ENCODE measurements around the gene ATP5ME. TPM values are rescaled to one million over a fixed set of nuclear protein-coding genes. Genes with fewer than 3 reads are reported as not detected.

Gene ATP5ME
- polyA plus RNA-seq, 3 donors = 163 to 397 (median 367) TPM

DNA sequence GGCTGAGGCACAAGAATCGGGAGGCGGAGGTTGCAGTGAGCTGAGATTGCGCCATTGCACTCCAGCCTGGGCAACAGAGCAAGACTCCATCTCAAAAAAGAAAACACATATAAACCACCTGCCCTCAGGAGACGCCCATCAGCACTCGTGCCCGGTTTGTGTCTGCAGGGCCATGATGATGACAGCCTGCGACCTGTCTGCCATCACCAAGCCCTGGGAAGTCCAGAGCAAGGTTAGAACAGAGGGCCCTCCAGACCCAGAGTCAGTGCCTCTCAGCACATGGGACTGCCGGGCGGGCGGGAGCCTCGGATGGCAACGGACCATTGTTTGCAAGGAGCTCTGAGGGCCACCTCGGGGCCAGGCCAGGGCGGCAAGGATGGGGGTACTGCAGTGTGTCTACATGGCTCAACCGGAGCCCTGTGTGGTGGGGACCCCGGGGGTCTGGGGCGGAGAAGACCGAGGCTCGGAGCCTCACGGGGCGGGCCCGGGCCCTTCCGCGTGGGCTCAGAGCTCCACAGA is 9.3 kb downstream of the ATP5ME start:
- no peaks in the 10 kb centered on the region for H3K9me3 ChIP-seq (replicated peaks in 1 of 2; ENCODE audit: control insufficient read depth in 1 of 2, insufficient read depth in 1 of 2, low read length in 2 of 2)
- Mint-ChIP-seq H3K4me3 (peak overlapping the region; percentile 85 to 91), H3K4me1 (peaks cover 10% of the 10 kb centered on the region), H3K36me3 (no peaks in the 10 kb centered on the region), H3K27me3 (ENCODE audit: low read depth in 3 of 3) (peaks cover 3 to 8% (median 4%) of the 10 kb centered on the region in 3 donors), H3K27ac (no peak overlapping the region), H3K9me3 (peaks cover 0 to 13% (median 2%) of the 10 kb centered on the region in 7 donors)
- intact Hi-C loops (cut with micrococcal nuclease) = no loop called here
- H2AFZ ChIP-seq (ENCODE audit: insufficient read depth, low read depth, low read length, poor library complexity, severe bottlenecking) = peak overlapping the region; percentile 88
- TF ChIP-seq, protein P1, sequence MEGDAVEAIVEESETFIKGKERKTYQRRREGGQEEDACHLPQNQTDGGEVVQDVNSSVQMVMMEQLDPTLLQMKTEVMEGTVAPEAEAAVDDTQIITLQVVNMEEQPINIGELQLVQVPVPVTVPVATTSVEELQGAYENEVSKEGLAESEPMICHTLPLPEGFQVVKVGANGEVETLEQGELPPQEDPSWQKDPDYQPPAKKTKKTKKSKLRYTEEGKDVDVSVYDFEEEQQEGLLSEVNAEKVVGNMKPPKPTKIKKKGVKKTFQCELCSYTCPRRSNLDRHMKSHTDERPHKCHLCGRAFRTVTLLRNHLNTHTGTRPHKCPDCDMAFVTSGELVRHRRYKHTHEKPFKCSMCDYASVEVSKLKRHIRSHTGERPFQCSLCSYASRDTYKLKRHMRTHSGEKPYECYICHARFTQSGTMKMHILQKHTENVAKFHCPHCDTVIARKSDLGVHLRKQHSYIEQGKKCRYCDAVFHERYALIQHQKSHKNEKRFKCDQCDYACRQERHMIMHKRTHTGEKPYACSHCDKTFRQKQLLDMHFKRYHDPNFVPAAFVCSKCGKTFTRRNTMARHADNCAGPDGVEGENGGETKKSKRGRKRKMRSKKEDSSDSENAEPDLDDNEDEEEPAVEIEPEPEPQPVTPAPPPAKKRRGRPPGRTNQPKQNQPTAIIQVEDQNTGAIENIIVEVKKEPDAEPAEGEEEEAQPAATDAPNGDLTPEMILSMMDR (IDR thresholded peaks at IDR 0.05) = no peak
- H3K4me2 ChIP-seq (replicated peaks; ENCODE audit: extremely low read depth, low read length, poor library complexity, severe bottlenecking) = no peak overlapping the region
- H3K4me1 ChIP-seq (ENCODE audit: control insufficient read depth in 1 of 2, insufficient read depth in 2 of 2, low read length in 2 of 2) = peaks cover 11 to 15% of the 10 kb centered on the region in 2 donors
- no peak overlapping the region for H3K27ac ChIP-seq (ENCODE audit: low read depth in 1 of 2, low read length in 2 of 2)
- H3K79me2 ChIP-seq (ENCODE audit: insufficient read depth, low read length) = no peaks in the 10 kb centered on the region
- no peak for DNase-seq
- H3K4me3 ChIP-seq (replicated peaks in 1 of 3; ENCODE audit: low read depth in 2 of 3, low read length in 3 of 3) = peak overlapping the region in 1 of 3 experiments; percentile 81
- H3K27me3 ChIP-seq (ENCODE audit: control insufficient read depth in 2 of 2, insufficient read depth in 2 of 2, low read length in 2 of 2) = no peaks in the 10 kb centered on the region
- H3K36me3 ChIP-seq (replicated peaks in 1 of 2; ENCODE audit: control insufficient read depth in 1 of 2, insufficient read depth in 2 of 2, low read length in 2 of 2) = no peaks in the 10 kb centered on the region
- no peaks in the 10 kb centered on the region for H4K20me1 ChIP-seq (ENCODE audit: insufficient read depth, low read length)
- WGBS (ENCODE audit: insufficient coverage) = 97% methylated on average over 22 of the region's 24 CpGs
- H3K9ac ChIP-seq (ENCODE audit: insufficient read depth, low read length, poor library complexity, severe bottlenecking) = no peak overlapping the region

DNA sequence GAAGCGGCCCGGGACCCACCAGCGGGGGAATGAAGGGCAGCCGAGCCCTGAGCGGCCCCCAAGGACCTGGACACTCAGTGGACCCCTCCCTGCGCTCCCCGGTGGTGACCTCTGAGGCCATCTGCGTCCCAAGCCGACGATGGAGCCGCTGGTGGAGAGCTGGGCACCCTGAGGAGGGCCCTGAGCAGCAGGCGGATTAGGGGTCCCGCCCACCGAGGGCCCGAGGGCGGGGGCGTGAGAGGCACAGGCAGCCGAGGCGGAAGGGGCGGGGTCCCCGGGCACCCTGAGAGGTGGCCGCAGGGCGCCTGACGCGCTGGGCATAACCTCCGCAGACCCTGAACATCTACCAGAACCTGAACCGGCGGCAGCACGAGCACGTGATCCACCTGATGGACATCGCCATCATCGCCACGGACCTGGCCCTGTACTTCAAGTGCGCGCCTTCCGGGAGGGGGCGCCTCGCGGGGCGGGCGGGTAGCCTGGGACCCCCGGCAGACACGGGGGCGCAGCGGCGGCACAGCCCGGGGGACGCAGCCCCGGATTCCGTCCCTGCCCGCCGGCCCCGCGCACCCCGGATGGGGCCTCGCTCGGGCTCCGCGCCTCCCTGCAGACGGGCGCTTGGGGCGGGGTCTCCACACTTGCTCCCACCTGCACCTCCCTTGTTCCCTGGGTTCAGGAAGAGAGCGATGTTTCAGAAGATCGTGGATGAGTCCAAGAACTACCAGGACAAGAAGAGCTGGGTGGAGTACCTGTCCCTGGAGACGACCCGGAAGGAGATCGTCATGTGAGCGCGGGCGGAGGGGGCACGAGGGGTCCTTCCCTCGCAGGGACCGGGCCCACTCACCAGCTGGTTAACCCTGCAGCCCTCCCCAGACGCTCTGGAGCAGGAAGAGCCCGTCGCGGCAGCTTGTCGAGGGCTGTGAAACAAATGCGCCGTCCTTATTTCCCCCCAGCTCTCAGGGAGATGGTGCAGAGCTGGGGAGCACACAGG is 10.3 kb downstream of the ATP5ME start:
- H3K79me2 ChIP-seq (ENCODE audit: insufficient read depth, low read length) = no peaks in the 10 kb centered on the region
- peak overlapping the region; percentile 87 for H3K9ac ChIP-seq (ENCODE audit: insufficient read depth, low read length, poor library complexity, severe bottlenecking)
- H4K20me1 ChIP-seq (ENCODE audit: insufficient read depth, low read length) = no peaks in the 10 kb centered on the region
- H3K4me3 ChIP-seq (replicated peaks in 1 of 3; ENCODE audit: low read depth in 2 of 3, low read length in 3 of 3) = peak overlapping the region; percentile 67 to 81 (median 75)
- H3K4me3 Mint-ChIP-seq = peak overlapping the region; percentile 85 to 91
- no peaks in the 10 kb centered on the region for H3K27me3 ChIP-seq (ENCODE audit: control insufficient read depth in 2 of 2, insufficient read depth in 2 of 2, low read length in 2 of 2)
- H3K27ac ChIP-seq (ENCODE audit: low read depth in 1 of 2, low read length in 2 of 2) = peak overlapping the region in 1 of 2 donors; percentile 83
- intact Hi-C loops (cut with micrococcal nuclease) = no loop called here
- peaks cover 4 to 8% (median 5%) of the 10 kb centered on the region in 3 donors for H3K27me3 Mint-ChIP-seq (ENCODE audit: low read depth in 3 of 3)
- peaks cover 10% of the 10 kb centered on the region for H3K4me1 Mint-ChIP-seq
- under 1% methylated on average over 74 of the region's 80 CpGs for WGBS (ENCODE audit: insufficient coverage)
- peaks cover 0 to 4% of the 10 kb centered on the region in 2 donors for H3K9me3 ChIP-seq (replicated peaks in 1 of 2; ENCODE audit: control insufficient read depth in 1 of 2, insufficient read depth in 1 of 2, low read length in 2 of 2)
- peak overlapping the region; percentile 89 for H3K4me2 ChIP-seq (replicated peaks; ENCODE audit: extremely low read depth, low read length, poor library complexity, severe bottlenecking)
- H3K36me3 ChIP-seq (replicated peaks in 1 of 2; ENCODE audit: control insufficient read depth in 1 of 2, insufficient read depth in 2 of 2, low read length in 2 of 2) = no peaks in the 10 kb centered on the region
- H3K27ac Mint-ChIP-seq = peak overlapping the region in 5 of 7 donors; percentile 31 to 81 (median 66)
- TF ChIP-seq, protein P1 (IDR thresholded peaks at IDR 0.05) = no peak
- peak overlapping the region; percentile 88 for H2AFZ ChIP-seq (ENCODE audit: insufficient read depth, low read depth, low read length, poor library complexity, severe bottlenecking)
- H3K9me3 Mint-ChIP-seq = peaks cover 0 to 14% (median 8%) of the 10 kb centered on the region in 7 donors
- H3K36me3 Mint-ChIP-seq = no peaks in the 10 kb centered on the region
- peaks cover 11 to 15% of the 10 kb centered on the region in 2 donors for H3K4me1 ChIP-seq (ENCODE audit: control insufficient read depth in 1 of 2, insufficient read depth in 2 of 2, low read length in 2 of 2)
- peak in 2 of 3 donors; percentile 36 to 37 for DNase-seq
